Astrocyte (in vitro differentiated cells and primary cell): ENCODE results near the gene FOXJ1. TPM values are rescaled to one million over a fixed set of nuclear protein-coding genes. Genes with fewer than 3 reads are reported as not detected.

ENCODE experiments used
- DNase-seq: peaks from one replicate; pipeline ENCODE4 v3.0.0-alpha.2; 2010; ENCODE audit warnings: low read depth
- FAIRE-seq: peaks from 2 replicates; lab custom pipeline; 2011; peaks lifted over from hg19 to GRCh38; lab: Jason Lieb, UNC
- H2AFZ ChIP-seq: 2 replicates; pipeline ENCODE4 v1.6.0; 2012; ENCODE audit warnings: low read depth, low read length, inconsistent platforms
- H3K27ac ChIP-seq: 2 replicates; pipeline ENCODE4 v1.5.1; 2011; ENCODE audit warnings: low read depth, low read length, inconsistent platforms
- H3K27me3 ChIP-seq: 2 replicates; pipeline ENCODE4 v1.6.0; 2011; ENCODE audit warnings: low read length, inconsistent platforms; ENCODE audit not compliant: insufficient read depth
- H3K36me3 ChIP-seq: 2 replicates; pipeline ENCODE4 v1.5.1; 2011; ENCODE audit warnings: low read length, inconsistent platforms; ENCODE audit not compliant: insufficient read depth
- H3K4me1 ChIP-seq: 2 replicates; pipeline ENCODE4 v1.5.1; 2011; ENCODE audit warnings: low read length, inconsistent platforms; ENCODE audit not compliant: insufficient read depth
- H3K4me2 ChIP-seq: 2 replicates; pipeline ENCODE4 v1.6.0; 2012; ENCODE audit warnings: low read length, inconsistent platforms
- H3K4me3 ChIP-seq: 2 replicates; pipeline ENCODE4 v1.5.1; 2011; ENCODE audit warnings: low read depth, mild to moderate bottlenecking, low read length, inconsistent platforms; ENCODE audit not compliant: insufficient read depth
- H3K79me2 ChIP-seq: 2 replicates; pipeline ENCODE4 v1.6.0; 2012; ENCODE audit warnings: mild to moderate bottlenecking, low read length, inconsistent platforms; ENCODE audit not compliant: insufficient read depth
- H3K9ac ChIP-seq: 2 replicates; pipeline ENCODE4 v1.6.0; 2012; ENCODE audit warnings: mild to moderate bottlenecking, low read length, inconsistent platforms
- H3K9me3 ChIP-seq: 2 replicates; pipeline ENCODE4 v1.5.1; 2012; ENCODE audit warnings: low read depth, mild to moderate bottlenecking, low read length, inconsistent platforms; ENCODE audit not compliant: insufficient read depth
- H4K20me1 ChIP-seq: 2 replicates; pipeline ENCODE4 v1.6.0; 2012; ENCODE audit warnings: low read length, inconsistent platforms; ENCODE audit not compliant: insufficient read depth
- H3K27ac Mint-ChIP-seq: one replicate; pipeline ENCODE4 v1.8.0; 2021; ENCODE audit warnings: mild to moderate bottlenecking, mixed read lengths; ENCODE audit not compliant: unreplicated experiment
- H3K27me3 Mint-ChIP-seq: one replicate; pipeline ENCODE4 v1.8.0; 2021; ENCODE audit warnings: low read depth, mixed read lengths; ENCODE audit not compliant: unreplicated experiment
- H3K36me3 Mint-ChIP-seq: one replicate; pipeline ENCODE4 v1.8.0; 2021; ENCODE audit warnings: low read depth, mixed read lengths; ENCODE audit not compliant: unreplicated experiment
- H3K4me1 Mint-ChIP-seq: one replicate; pipeline ENCODE4 v1.8.0; 2021; ENCODE audit warnings: low read depth, mixed read lengths; ENCODE audit not compliant: unreplicated experiment
- H3K4me3 Mint-ChIP-seq: one replicate; pipeline ENCODE4 v1.8.0; 2021; ENCODE audit warnings: mild to moderate bottlenecking, moderate library complexity, mixed read lengths; ENCODE audit not compliant: unreplicated experiment
- H3K9me3 Mint-ChIP-seq: one replicate; pipeline ENCODE4 v1.8.0; 2021; ENCODE audit warnings: mild to moderate bottlenecking, mixed read lengths; ENCODE audit not compliant: unreplicated experiment
- CTCF ChIP-seq: IDR thresholded peaks from 2 replicates; pipeline ENCODE4 v1.5.1; 2011; ENCODE audit warnings: low read depth, mild to moderate bottlenecking, inconsistent platforms, low read length, moderate library complexity; ENCODE audit not compliant: insufficient read depth
- EZH2 ChIP-seq: IDR thresholded peaks from 2 replicates; pipeline ENCODE4 v1.6.1; 2012; ENCODE audit warnings: mild to moderate bottlenecking, low read length, inconsistent platforms; ENCODE audit not compliant: insufficient read depth
- total RNA-seq: library from RNA; stranded (reverse); gene quantifications from 2 replicates; pipeline ENCODE4 v1.2.1, GENCODE V29; 2021

The FOXJ1 gene
- total RNA-seq, 1 donor from 2014 or later: 0.48 TPM

- H3K9me3 ChIP-seq: no peaks in the 10 kb centered on the region
- TF ChIP-seq EZH2 (no peak), CTCF (peak; percentile 53)
- peaks cover 10% of the 10 kb centered on the region for H3K27me3 ChIP-seq
- H3K27ac Mint-ChIP-seq: no peak overlapping the region
- H3K36me3 ChIP-seq: no peaks in the 10 kb centered on the region
- no peak overlapping the region for H3K4me3 Mint-ChIP-seq
- H2AFZ ChIP-seq: no peak overlapping the region
- no peaks in the 10 kb centered on the region for H4K20me1 ChIP-seq
- H3K4me2 ChIP-seq: no peak overlapping the region
- FAIRE-seq (no peak), DNase-seq (no peak)
- no peaks in the 10 kb centered on the region for H3K79me2 ChIP-seq
- no peak overlapping the region for H3K4me3 ChIP-seq
- no peaks in the 10 kb centered on the region for H3K9me3 Mint-ChIP-seq
- H3K27ac ChIP-seq: no peak overlapping the region
- H3K4me1 Mint-ChIP-seq: no peaks in the 10 kb centered on the region
- no peak overlapping the region for H3K9ac ChIP-seq
- H3K27me3 Mint-ChIP-seq: peaks cover 28% of the 10 kb centered on the region
- H3K36me3 Mint-ChIP-seq: peaks cover 2% of the 10 kb centered on the region
- no peaks in the 10 kb centered on the region for H3K4me1 ChIP-seq
These were observed 6.4 kb upstream of the FOXJ1 start for GRCh38 chr17:76147211-76148014.

GRCh38 chr17:76146053-76146851 lies 5.2 kb upstream of the FOXJ1 start:
- H3K27ac ChIP-seq: no peak overlapping the region
- H3K4me1 ChIP-seq: peaks cover 6% of the 10 kb centered on the region
- H3K9me3 Mint-ChIP-seq: no peaks in the 10 kb centered on the region
- H4K20me1 ChIP-seq: no peaks in the 10 kb centered on the region
- FAIRE-seq (no peak), DNase-seq (no peak)
- no peak overlapping the region for H3K4me3 ChIP-seq
- TF ChIP-seq CTCF (no peak), EZH2 (no peak)
- peak overlapping the region; percentile 41 for H3K27ac Mint-ChIP-seq
- no peak overlapping the region for H3K9ac ChIP-seq
- H3K36me3 Mint-ChIP-seq: peaks cover 2% of the 10 kb centered on the region
- no peaks in the 10 kb centered on the region for H3K36me3 ChIP-seq
- no peak overlapping the region for H3K4me3 Mint-ChIP-seq
- peaks cover 26% of the 10 kb centered on the region for H3K27me3 Mint-ChIP-seq
- no peak overlapping the region for H2AFZ ChIP-seq
- H3K27me3 ChIP-seq: peaks cover 15% of the 10 kb centered on the region
- no peaks in the 10 kb centered on the region for H3K79me2 ChIP-seq
- no peak overlapping the region for H3K4me2 ChIP-seq
- H3K4me1 Mint-ChIP-seq: peaks cover 3% of the 10 kb centered on the region
- no peaks in the 10 kb centered on the region for H3K9me3 ChIP-seq
